Measurements from ENCODE around the gene CACNA2D3. TPM values are rescaled to one million over a fixed set of nuclear protein-coding genes. Genes with fewer than 3 reads are reported as not detected.

The CACNA2D3 gene
- polyA plus RNA-seq, 1 donor from 2014 or later = 26.2 TPM

- Histone ChIP-seq H3K27me3 (ENCODE audit: insufficient read depth, low read depth, low read length) (no peaks in the 10 kb centered on the region), H3K27ac (ENCODE audit: low read length) (no peak overlapping the region), H3K9me3 (ENCODE audit: low read length) (no peaks in the 10 kb centered on the region), H3F3A (ENCODE audit: insufficient read depth, low read length, poor library complexity, severe bottlenecking) (no peaks in the 10 kb centered on the region), H3K9ac (ENCODE audit: low read length) (no peak overlapping the region), H3K4me2 (ENCODE audit: low read length) (no peak overlapping the region), H3K9me2 (ENCODE audit: insufficient read depth, low read length) (no peaks in the 10 kb centered on the region), H2AFZ (ENCODE audit: low read depth, low read length) (no peak overlapping the region), H4K20me1 (ENCODE audit: insufficient read depth) (no peaks in the 10 kb centered on the region), H3K4me3 (ENCODE audit: low read length) (no peak overlapping the region), H3K36me3 (ENCODE audit: insufficient read depth, low read length) (no peaks in the 10 kb centered on the region), H3K79me2 (replicated peaks; ENCODE audit: insufficient read depth, low read length) (no peaks in the 10 kb centered on the region)
- TF ChIP-seq POLR2AphosphoS5 (IDR thresholded peaks at IDR 0.05) (peak; percentile 2), SMC3 (conservative IDR thresholded peaks at IDR 0.05; ENCODE audit: poor library complexity) (no peak), EP300 (conservative IDR thresholded peaks at IDR 0.05; ENCODE audit: poor library complexity, severe bottlenecking) (no peak), EZH2 (IDR thresholded peaks at IDR 0.05; ENCODE audit: borderline replicate concordance, insufficient read depth, low read length, poor library complexity, severe bottlenecking) (no peak), CTCF (IDR thresholded peaks at IDR 0.05; ENCODE audit: poor library complexity, severe bottlenecking) (no peak), MXI1 (conservative IDR thresholded peaks at IDR 0.05; ENCODE audit: poor library complexity, severe bottlenecking) (no peak)
Measured at GRCh38 chr3:54621184-54621583, 498.8 kb downstream of the CACNA2D3 start.

- Histone ChIP-seq H3K4me3 (ENCODE audit: low read length) (no peak overlapping the region), H3K4me2 (ENCODE audit: low read length) (no peak overlapping the region), H3K36me3 (ENCODE audit: insufficient read depth, low read length) (no peaks in the 10 kb centered on the region), H3K9me3 (ENCODE audit: low read length) (no peaks in the 10 kb centered on the region), H3K9ac (ENCODE audit: low read length) (no peak overlapping the region), H3K27ac (ENCODE audit: low read length) (no peak overlapping the region), H3K79me2 (replicated peaks; ENCODE audit: insufficient read depth, low read length) (no peaks in the 10 kb centered on the region), H2AFZ (ENCODE audit: low read depth, low read length) (no peak overlapping the region), H3F3A (ENCODE audit: insufficient read depth, low read length, poor library complexity, severe bottlenecking) (no peaks in the 10 kb centered on the region), H4K20me1 (ENCODE audit: insufficient read depth) (no peaks in the 10 kb centered on the region), H3K9me2 (ENCODE audit: insufficient read depth, low read length) (no peaks in the 10 kb centered on the region), H3K27me3 (ENCODE audit: insufficient read depth, low read depth, low read length) (no peaks in the 10 kb centered on the region)
- TF ChIP-seq MXI1 (conservative IDR thresholded peaks at IDR 0.05; ENCODE audit: poor library complexity, severe bottlenecking) = no peak
- TF ChIP-seq RAD21 (conservative IDR thresholded peaks at IDR 0.05) = no peak
- no peak for TF ChIP-seq EZH2 (IDR thresholded peaks at IDR 0.05; ENCODE audit: borderline replicate concordance, insufficient read depth, low read length, poor library complexity, severe bottlenecking)
- TF ChIP-seq POLR2AphosphoS5 (IDR thresholded peaks at IDR 0.05) = no peak
- TF ChIP-seq SMC3 (conservative IDR thresholded peaks at IDR 0.05; ENCODE audit: poor library complexity) = no peak
- no peak for TF ChIP-seq EP300 (conservative IDR thresholded peaks at IDR 0.05; ENCODE audit: poor library complexity, severe bottlenecking)
- no peak for TF ChIP-seq TAF1 (IDR thresholded peaks at IDR 0.05; ENCODE audit: low read depth)
- no peak for TF ChIP-seq REST (IDR thresholded peaks at IDR 0.05; ENCODE audit: borderline replicate concordance)
- TF ChIP-seq CTCF (IDR thresholded peaks at IDR 0.05; ENCODE audit: poor library complexity, severe bottlenecking) = no peak
Measured at GRCh38 chr3:54622678-54623077, 500.3 kb downstream of the CACNA2D3 start.

Data from neural cell (in vitro differentiated cells).